ENCODE results near the gene CHPF2. TPM values are rescaled to one million over a fixed set of nuclear protein-coding genes. Genes with fewer than 3 reads are reported as not detected.

Gene CHPF2
- polyA plus RNA-seq, 5 donors = 16.3 to 31.3 (median 19.1) TPM

GRCh38 chr7:151201751-151202150, 30.5 kb upstream of the CHPF2 start:
- DNase-seq = no peak

DNA sequence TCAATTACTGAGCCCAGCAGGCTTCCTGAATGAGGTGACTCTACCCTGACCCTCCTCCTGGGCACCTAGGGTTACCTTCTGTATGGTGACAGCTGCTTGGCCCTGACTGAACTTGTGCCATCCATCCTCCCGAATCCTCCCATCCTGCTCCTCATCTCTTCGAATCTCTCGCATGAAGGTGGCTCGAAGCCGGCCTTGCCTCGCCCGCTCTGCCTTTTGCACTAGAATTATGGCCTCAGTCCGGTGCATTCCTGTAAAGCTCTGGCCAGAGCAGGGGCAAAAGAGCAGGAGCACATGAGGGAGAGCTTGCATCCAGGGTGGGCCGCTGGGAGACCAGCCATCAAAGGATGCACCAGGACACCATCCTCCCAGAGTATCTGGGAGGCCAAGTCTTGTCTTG, 29.4 kb upstream of the CHPF2 start:
- no peak for DNase-seq

DNA sequence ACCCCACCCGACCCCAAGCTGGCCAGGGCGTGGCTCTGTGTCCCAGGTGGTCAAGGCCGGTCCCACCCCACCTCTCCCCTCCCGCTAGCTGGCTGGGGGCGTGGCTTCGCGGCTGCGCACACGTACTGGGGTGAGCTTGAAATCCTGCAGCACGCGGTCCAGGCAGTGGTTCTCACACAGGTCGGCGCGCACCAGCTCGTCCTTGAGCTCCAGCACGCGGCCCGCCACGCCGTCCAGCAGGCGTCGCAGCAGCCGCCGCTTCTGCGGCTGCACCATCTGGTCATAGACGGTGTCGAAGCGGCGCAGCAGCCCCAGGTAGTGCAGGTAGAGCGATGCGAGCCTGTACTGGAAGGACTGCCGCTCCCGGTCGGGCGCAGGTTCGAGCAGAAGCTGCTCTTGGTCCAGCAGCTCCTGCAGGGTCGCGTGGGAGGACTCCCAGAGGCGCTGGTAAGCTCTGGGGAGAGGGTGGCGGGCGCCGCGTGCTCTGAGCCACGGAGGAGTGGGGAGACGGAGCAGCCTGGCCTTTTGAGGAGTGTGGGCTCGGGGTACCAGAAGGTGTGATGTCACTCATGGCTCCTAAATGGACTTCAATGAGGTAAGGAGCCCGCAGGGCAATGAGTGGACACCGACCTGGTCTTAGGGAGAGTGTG, 27.8 kb upstream of the CHPF2 start:
- no peak for DNase-seq

GRCh38 chr7:151205730-151206129, 26.6 kb upstream of the CHPF2 start:
- no peak for DNase-seq

DNA sequence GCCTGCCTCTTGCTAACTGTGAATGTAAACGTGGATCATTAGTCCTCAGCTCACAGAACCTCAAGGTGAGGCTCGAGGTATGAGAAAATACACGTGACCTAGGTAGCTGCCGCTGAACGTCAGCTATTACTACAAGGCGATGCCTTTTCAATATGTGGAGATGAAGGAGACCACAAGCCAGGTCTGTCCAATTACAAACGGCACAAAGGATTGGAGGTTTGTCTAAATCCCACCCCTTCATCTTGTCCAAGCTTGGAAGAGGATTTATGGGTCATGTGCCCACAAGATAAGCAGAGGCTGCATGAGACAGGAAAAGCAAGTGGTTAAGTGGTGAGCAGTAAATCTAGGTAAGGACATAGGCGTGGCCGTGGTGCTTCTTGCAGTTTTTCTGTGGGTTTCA, 25.4 kb upstream of the CHPF2 start:
- no peak for DNase-seq

DNA sequence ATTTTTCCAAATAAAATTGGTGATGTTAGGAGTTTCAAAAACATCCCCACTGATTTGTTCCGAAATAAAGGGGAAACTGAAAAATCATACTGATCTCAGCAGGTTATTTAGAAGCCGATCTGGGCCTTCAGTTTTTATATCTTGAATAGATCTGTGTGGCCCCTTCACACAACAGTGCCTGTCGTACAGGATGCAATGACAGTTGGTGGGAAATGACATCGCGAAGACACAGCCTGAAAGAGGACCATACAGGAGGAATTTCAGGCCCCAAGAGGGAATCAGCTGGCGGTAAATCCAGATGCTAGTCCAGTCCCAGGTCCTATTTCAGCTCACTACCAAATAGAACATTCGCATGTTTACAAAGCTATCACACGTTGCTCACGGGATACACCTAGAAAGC, 25.0 kb upstream of the CHPF2 start:
- no peak for DNase-seq

DNA sequence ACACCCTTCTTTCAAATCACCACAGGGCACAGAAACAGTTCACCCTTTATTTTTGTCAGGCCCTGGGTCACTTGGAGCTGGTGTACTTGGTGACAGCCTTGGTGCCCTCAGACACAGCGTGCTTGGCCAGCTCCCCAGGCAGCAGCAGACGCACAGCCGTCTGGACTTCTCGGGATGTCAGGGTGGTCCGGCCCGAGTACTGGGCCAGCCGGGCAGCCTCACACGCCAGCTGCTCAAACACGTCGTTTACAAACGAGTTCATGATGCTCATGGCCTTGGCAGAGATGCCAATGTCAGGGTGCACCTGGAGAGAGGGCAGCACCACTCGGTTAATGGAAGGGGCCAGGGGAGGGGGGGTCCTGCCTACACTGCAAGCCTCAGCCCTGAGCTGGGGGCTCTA, 24.5 kb upstream of the CHPF2 start:
- peak; percentile 38 to 43 for DNase-seq

GRCh38 chr7:151208253-151208862, 23.9 kb upstream of the CHPF2 start:
- DNase-seq = no peak

- no peak for DNase-seq
These were observed 22.7 kb upstream of the CHPF2 start for GRCh38 chr7:151209588-151209987.

- DNase-seq = no peak
These were observed 22.0 kb upstream of the CHPF2 start, which contains the start of gene H2BK1 for GRCh38 chr7:151210087-151210854. Gene H2BK1, minus strand, starts transcription at chr7:151210488. Its CDS starts 170 bp downstream, at chr7:151210318.

DNA sequence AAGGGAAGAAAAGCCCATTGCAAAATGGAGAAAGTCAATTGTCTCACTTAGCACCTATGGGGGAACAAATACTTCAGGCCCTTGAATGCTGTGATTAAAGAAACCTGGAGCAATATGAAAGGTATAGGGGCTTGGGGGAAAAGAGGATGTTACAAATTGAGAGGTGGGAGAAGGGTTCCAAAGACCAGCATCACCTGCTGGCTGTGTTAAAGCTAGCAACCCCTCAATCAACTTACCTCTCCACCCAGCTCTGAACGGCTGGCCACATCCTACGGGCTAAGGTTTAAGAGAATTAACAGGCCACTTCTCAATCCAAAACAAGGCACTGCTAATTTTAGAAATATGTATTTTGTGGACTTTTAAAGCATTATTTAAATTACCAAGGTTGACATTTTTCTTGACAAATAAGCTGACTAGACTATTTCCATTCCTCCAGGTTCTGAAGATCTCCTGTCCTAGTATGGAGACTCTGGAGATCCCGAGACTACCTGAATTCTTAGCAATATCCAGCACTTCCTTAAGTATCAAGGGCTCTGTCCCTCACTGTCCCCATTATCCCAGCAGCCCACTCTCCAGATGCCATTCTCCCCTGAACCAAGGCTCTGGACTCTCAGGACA, 21.0 kb upstream of the CHPF2 start:
- no peak for DNase-seq

DNA sequence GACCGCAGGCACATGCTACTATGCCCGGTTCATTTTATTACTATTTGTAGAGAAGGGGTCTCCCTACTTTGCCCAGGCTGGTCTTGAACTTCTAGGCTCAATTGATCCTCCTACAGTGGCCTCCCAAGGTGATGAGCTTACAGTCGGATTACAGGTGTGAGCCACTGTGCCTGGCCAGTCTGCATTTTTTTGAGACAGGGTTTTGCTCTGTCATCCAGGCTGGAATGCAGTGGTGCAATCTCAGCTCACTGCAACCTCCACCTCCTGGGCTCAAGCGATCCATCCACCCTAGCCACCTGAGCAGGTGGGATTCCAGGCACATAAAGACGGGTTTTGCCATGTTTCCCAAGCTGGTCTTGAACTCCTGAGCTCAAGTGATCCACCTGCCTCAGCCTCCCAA, 19.7 kb upstream of the CHPF2 start:
- no peak for DNase-seq

DNA sequence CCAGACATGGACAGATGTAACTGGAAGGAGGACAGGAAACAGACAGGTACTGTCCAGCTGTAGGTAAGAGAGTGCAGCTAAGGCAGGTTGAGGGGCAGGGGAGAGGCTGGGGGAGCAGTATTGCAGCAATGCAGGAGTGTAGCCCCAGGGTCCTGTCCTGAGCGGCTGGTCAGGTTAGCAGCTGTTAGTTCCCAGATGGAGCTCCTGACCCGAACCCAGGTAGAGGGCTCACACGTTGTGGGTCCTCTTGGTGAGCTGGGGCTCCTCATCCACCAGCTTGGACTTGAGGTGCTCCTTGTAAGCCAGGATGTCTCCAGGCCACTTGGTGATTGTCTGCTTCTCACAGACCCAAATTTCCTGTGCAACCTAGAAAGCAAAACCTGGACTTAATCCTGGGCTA, 18.5 kb upstream of the CHPF2 start:
- DNase-seq = no peak

- DNase-seq = no peak
These were observed 16.9 kb upstream of the CHPF2 start for GRCh38 chr7:151215396-151215795.

GRCh38 chr7:151218170-151218569, 14.1 kb upstream of the CHPF2 start:
- no peak for DNase-seq

GRCh38 chr7:151223728-151224127, 8.6 kb upstream of the CHPF2 start:
- DNase-seq = no peak

DNA sequence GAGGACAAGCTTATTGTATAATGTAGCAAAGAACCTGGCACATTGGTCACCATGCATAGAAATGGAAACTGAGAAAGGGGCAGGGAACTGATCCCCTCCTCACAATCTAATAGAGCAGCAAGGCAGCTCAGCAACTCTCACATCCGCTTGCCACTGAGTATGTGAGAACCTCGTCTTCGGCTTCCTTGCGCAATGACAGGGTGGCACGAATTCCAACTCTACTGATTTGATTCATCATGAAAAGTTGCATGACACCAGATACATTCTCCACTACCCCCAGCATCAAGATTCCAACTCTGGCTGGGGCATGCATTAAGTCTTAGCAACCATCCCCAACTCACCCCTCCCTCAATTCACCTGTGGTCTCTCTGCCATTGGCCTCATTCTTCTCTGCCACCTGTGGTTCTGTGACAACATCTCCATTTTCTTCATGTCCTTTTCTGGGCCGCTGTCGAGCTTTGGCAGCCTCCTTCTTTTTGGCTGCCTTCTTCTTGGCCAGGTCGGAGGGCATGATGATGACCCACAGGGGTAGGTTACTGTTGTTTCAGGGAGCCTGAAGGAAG, 6.3 kb upstream of the CHPF2 start:
- no peak for DNase-seq

- DNase-seq = no peak
These were observed 5.8 kb upstream of the CHPF2 start for GRCh38 chr7:151226560-151226874.

- DNase-seq = peak; percentile 98
These were observed 5.2 kb upstream of the CHPF2 start, which contains the start of gene ABCF2 for GRCh38 chr7:151226875-151227782. Gene ABCF2, minus strand, starts transcription at chr7:151227205. Its CDS starts 747 bp downstream, at chr7:151226458.

DNA sequence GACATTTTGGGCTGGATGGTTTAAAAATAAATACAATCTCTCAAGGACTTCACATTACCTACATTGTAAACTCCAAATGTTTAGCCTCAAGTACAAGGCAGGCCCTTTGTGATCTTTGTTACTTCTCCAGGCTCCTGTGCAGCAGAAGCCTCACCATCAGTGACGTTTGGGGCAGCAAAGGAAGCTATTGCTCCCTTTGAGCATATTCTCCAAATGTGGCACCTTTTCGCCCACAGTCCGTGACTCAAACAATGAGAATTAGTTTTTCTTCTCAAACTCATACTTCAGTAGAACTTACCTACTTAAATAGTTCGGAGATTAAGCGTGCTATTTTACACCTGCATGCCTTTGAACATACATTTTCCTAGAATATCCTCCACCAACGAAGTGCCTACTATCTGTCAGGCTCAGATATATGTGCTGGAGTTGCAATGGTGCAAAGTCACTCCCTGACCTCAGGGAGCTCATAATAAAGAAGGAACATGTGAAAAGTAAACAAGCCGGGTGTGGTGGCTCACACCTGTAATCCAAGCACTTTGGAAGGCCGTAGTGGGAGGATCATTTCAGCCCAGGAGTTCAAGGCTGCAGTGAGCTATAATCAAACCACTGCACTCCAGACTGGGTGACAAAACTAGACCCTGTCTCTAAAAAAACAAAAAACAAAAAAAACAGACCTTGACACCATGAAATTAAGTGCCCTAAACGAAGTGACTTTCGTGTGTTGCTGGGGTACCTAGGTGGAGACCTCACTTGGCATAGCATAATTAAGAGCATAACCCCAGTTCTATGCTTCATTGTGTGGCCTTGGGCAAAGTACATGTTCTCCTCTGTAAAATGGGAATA, 4.0 kb upstream of the CHPF2 start:
- no peak for DNase-seq
